ENCODE data around the gene C14orf180. TPM values are rescaled to one million over a fixed set of nuclear protein-coding genes. Genes with fewer than 3 reads are reported as not detected.

The C14orf180 gene
- total RNA-seq, 1 donor from 2014 or later = 44.1 TPM

DNA sequence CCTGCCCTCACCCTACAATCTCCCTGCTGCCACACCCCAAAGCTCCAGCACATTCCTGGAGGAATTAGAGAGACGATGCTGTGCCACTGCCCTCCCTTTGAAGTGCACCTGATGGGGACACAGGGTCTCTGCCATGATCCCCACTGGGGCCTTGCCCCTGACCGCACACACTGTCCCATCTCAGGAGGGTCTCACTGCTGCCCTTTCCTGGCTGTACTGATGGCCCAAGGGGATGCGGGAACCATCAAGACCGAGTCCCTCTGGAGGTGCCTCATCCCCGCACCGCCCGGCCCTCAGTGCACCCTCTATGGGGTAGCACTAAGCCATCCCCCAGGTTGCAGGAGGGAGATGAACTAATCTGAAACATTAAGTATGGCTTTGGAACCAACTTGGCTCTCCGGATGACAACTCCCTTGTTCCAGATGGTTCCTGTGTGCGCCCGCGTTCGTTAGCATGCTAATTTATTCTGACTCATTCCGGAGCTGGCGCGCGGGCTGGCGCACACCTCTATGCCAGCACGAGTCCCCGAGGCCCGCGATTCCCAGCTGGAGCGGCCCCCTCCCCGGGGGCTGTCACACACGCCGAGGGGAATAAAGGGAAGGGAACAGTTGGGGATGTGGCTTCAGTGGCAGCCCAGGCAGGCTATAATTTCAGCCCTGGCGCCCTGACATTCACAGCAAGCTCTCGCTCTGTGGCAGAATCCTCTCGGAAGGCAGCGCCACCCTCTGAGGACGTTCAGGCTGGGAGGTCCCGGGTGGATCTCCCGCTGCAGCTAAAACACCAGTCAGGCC is 34.2 kb upstream of the C14orf180 start:
- Histone ChIP-seq H3K4me3 (peak overlapping the region; percentile 21), H3K27me3 (ENCODE audit: low read depth) (peaks cover 82% of the 10 kb centered on the region), H3K4me1 (peaks cover 7% of the 10 kb centered on the region), H3K36me3 (no peaks in the 10 kb centered on the region), H3K9me3 (replicated peaks) (no peaks in the 10 kb centered on the region), H3K27ac (replicated peaks) (no peak overlapping the region)
- DNase-seq = no peak
- intact Hi-C loops (cut with micrococcal nuclease) = no loop called here
- TF ChIP-seq, protein P1, sequence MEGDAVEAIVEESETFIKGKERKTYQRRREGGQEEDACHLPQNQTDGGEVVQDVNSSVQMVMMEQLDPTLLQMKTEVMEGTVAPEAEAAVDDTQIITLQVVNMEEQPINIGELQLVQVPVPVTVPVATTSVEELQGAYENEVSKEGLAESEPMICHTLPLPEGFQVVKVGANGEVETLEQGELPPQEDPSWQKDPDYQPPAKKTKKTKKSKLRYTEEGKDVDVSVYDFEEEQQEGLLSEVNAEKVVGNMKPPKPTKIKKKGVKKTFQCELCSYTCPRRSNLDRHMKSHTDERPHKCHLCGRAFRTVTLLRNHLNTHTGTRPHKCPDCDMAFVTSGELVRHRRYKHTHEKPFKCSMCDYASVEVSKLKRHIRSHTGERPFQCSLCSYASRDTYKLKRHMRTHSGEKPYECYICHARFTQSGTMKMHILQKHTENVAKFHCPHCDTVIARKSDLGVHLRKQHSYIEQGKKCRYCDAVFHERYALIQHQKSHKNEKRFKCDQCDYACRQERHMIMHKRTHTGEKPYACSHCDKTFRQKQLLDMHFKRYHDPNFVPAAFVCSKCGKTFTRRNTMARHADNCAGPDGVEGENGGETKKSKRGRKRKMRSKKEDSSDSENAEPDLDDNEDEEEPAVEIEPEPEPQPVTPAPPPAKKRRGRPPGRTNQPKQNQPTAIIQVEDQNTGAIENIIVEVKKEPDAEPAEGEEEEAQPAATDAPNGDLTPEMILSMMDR (IDR thresholded peaks at IDR 0.05; ENCODE audit: borderline replicate concordance) = no peak

DNA sequence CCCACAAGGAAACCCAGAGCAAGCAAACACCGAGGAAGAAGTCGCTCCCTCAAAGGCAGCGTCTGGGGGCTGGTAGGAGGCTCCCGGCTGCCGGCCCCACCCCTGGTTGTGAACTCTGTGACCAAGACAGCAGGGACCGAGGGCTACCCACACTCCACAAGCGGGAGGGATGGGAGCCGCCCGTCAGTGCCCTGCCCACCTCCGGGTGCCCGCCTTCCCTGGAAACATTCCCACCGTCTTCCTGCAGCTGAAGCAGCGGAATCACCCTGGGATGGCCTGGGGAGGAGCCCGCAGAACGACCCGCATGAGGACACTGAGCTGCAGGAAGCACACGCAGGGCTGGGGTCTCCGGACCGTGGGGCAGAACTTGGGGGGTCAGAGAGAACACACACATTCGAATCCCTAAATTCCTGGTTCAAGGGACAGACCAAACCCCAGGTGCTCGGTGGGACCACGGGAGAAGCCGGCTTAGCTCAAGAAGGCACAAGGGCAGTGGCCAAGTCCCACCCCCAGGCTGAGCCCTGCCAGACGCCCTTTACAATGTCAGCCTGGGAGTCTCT is 33.5 kb upstream of the C14orf180 start:
- peaks cover 89% of the 10 kb centered on the region for H3K27me3 ChIP-seq (ENCODE audit: low read depth)
- H3K4me1 ChIP-seq = peaks cover 7% of the 10 kb centered on the region
- DNase-seq = no peak
- no peaks in the 10 kb centered on the region for H3K9me3 ChIP-seq (replicated peaks)
- peak overlapping the region; percentile 21 for H3K4me3 ChIP-seq
- no peak overlapping the region for H3K27ac ChIP-seq (replicated peaks)
- intact Hi-C loops (cut with micrococcal nuclease) = no loop called here
- TF ChIP-seq, protein P1 (IDR thresholded peaks at IDR 0.05; ENCODE audit: borderline replicate concordance) = no peak
- no peaks in the 10 kb centered on the region for H3K36me3 ChIP-seq

DNA sequence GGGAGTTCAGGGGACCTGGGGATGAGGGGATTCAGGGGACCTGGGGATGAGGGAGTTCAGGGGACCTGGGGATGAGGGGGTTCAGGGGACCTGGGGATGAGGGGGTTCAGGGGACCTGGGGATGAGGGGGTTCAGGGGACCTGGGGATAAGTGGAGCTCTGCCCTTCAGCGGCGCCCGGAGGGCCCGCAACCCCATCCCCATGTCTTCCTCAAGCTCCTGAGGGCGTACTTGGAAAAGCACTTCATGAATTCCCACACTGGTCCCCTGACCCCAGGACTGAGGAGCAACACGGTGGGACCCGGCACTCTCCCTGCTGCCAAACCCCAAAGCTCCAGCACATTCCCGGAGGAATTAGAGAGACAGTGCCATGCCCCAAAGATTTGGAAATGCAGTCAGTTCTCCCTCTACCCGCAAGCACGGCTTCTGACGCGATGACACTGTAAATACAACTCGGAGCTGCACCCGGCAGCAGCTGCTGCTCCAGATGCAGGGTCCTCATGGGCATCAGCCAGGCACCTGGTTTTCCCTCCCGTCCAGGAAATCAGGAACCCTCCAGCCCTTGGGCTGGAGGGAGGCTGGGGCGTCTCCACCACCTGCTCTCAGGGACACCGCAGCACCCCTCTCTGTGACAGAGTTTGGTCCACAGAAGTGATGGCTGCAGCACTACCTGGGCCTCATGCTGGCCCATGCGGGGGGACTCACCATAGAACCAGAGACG is 32.8 kb upstream of the C14orf180 start:
- Histone ChIP-seq H3K9me3 (replicated peaks) (no peaks in the 10 kb centered on the region), H3K27me3 (ENCODE audit: low read depth) (peaks cover 96% of the 10 kb centered on the region), H3K4me3 (no peak overlapping the region), H3K27ac (replicated peaks) (no peak overlapping the region), H3K4me1 (peaks cover 7% of the 10 kb centered on the region), H3K36me3 (no peaks in the 10 kb centered on the region)
- intact Hi-C loops (cut with micrococcal nuclease) = no loop called here
- DNase-seq = no peak
- TF ChIP-seq, protein P1 (IDR thresholded peaks at IDR 0.05; ENCODE audit: borderline replicate concordance) = no peak

DNA sequence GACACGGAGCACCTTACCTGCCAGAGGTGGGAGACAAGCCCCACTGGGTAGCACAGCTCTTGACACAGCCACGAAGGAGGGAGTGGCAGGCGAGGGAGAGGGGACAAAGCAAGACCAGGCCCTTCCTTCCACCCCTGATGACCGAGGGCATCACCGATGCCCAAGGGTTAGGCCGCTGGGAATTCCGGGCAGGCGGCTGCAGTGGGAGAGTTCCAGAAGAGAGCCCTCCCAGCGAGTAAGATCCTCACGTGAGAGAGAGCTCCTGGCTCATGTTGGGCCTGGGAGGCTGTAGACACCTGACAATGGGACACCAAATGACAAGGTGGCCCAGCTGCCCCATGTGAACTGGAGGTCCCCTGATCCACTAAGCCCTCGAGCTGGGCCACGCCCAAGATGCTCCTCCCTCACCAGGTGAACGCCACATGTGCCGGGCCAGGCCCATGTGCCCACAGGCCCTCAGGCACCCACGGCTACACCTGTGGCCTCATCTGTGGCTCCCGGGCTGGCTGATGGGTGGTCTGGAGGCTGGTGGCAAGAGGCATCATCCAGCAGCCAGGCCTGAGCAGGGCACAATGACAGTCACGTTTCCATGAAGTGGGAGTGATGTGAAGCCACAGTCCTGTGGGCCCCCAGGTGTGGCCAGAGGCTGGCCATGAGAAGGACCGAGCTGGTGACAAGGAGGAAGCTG is 32.1 kb upstream of the C14orf180 start:
- TF ChIP-seq, protein P1 (IDR thresholded peaks at IDR 0.05; ENCODE audit: borderline replicate concordance) = no peak
- Histone ChIP-seq H3K27ac (replicated peaks) (no peak overlapping the region), H3K9me3 (replicated peaks) (no peaks in the 10 kb centered on the region), H3K4me1 (peaks cover 7% of the 10 kb centered on the region), H3K27me3 (ENCODE audit: low read depth) (peaks cover 94% of the 10 kb centered on the region), H3K36me3 (no peaks in the 10 kb centered on the region), H3K4me3 (no peak overlapping the region)
- no peak for DNase-seq
- intact Hi-C loops (cut with micrococcal nuclease) = no loop called here

DNA sequence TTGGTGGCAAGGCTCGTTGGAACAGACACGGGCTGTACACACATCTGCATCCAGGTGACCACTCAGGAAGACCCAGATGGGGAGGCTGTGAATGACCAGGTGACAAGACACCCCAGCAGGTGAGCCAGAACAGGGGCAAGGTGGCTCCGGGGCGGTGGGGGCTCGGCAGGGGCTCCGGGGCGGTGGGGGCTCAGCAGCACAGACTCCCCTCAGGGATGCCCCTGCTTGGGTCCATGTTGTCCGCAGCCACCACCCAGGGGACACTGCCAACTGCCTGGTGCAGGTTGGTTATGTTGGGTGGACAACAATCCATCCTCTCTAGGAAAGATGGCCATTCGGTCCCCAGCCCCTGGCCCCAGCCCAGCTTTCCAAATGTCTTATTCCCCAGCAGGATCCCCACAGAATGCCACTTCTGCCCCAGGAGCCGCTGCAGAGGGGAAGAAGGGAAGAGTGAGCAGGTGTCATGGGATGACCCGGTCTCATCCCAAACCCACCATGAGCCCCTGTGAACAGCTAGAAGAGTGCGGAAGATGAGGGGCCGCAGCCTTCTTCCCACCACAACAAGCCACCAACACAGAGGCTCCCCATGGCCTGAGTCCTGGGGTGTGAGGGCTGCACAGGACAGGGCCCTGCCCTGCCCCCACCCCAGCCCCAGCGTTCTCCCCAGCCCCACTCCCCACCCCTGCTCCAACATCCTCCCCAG is 31.4 kb upstream of the C14orf180 start:
- Histone ChIP-seq H3K9me3 (replicated peaks) (no peaks in the 10 kb centered on the region), H3K4me3 (no peak overlapping the region), H3K4me1 (peaks cover 7% of the 10 kb centered on the region), H3K27me3 (ENCODE audit: low read depth) (peaks cover 94% of the 10 kb centered on the region), H3K27ac (replicated peaks) (no peak overlapping the region), H3K36me3 (no peaks in the 10 kb centered on the region)
- no peak for DNase-seq
- intact Hi-C loops (cut with micrococcal nuclease) = no loop called here
- TF ChIP-seq, protein P1 (IDR thresholded peaks at IDR 0.05; ENCODE audit: borderline replicate concordance) = no peak
